SJCRH30 (cell line): ENCODE data around the gene CTSZ. TPM values are rescaled to one million over a fixed set of nuclear protein-coding genes. Genes with fewer than 3 reads are reported as not detected.
A peak's percentile ranks its signal among the peaks of the same experiment; 100 is the strongest.

Source experiments
- DNase-seq, 2 experiments: peaks; one replicate each; pipeline ENCODE4 v3.0.0-alpha.2; 2015 to 2020
- H3K27ac ChIP-seq: fragments of 250-450 bp; sonication (Bioruptor Pico); 2 replicates; pipeline ENCODE4 v1.5.1; 2020; ENCODE audit warnings: mild to moderate bottlenecking, moderate library complexity
- H3K27me3 ChIP-seq: fragments of 250-450 bp; sonication (Bioruptor Pico); 2 replicates; pipeline ENCODE4 v1.5.1; 2020; ENCODE audit warnings: mild to moderate bottlenecking, moderate library complexity
- H3K36me3 ChIP-seq: fragments of 250-450 bp; sonication (Bioruptor Pico); 2 replicates; pipeline ENCODE4 v1.5.1; 2020; ENCODE audit warnings: mild to moderate bottlenecking, moderate library complexity
- H3K4me1 ChIP-seq: fragments of 250-450 bp; sonication (Bioruptor Pico); 2 replicates; pipeline ENCODE4 v1.5.1; 2020; ENCODE audit warnings: mild to moderate bottlenecking, moderate library complexity
- H3K4me3 ChIP-seq: fragments of 250-450 bp; sonication (Bioruptor Pico); 2 replicates; pipeline ENCODE4 v1.5.1; 2020; ENCODE audit warnings: mild to moderate bottlenecking, moderate library complexity
- H3K9me3 ChIP-seq: fragments of 250-450 bp; sonication (Bioruptor Pico); replicated peaks from 2 replicates; pipeline ENCODE4 v1.5.1; 2020; ENCODE audit warnings: mild to moderate bottlenecking, moderate library complexity
- total RNA-seq: library from RNA; depleted of rRNA; stranded (reverse); fragments of >200 nt; shearing (Covaris generic); gene quantifications from 2 replicates; pipeline ENCODE4 v1.2.3, GENCODE V29; 2014

Gene CTSZ
- total RNA-seq, 1 experiment from 2014 or later: not detected

- peaks cover 12% of the 10 kb centered on the region for H3K4me1 ChIP-seq
- no peak overlapping the region for H3K27ac ChIP-seq
- H3K27me3 ChIP-seq: no peaks in the 10 kb centered on the region
- H3K36me3 ChIP-seq: peaks cover 3% of the 10 kb centered on the region
- H3K4me3 ChIP-seq: no peak overlapping the region
- no peaks in the 10 kb centered on the region for H3K9me3 ChIP-seq
- DNase-seq: no peak
Measured at GRCh38 chr20:59002388-59002787, 4.7 kb downstream of the CTSZ start.

GRCh38 chr20:59001449-59002171, 5.4 kb downstream of the CTSZ start:
- Histone ChIP-seq H3K36me3 (peaks cover 9% of the 10 kb centered on the region), H3K27ac (no peak overlapping the region), H3K4me1 (peaks cover 12% of the 10 kb centered on the region), H3K4me3 (no peak overlapping the region), H3K27me3 (no peaks in the 10 kb centered on the region), H3K9me3 (no peaks in the 10 kb centered on the region)
- no peak for DNase-seq

GRCh38 chr20:59001068-59001448, 6.0 kb downstream of the CTSZ start:
- Histone ChIP-seq H3K9me3 (no peaks in the 10 kb centered on the region), H3K4me1 (peaks cover 12% of the 10 kb centered on the region), H3K27me3 (no peaks in the 10 kb centered on the region), H3K4me3 (no peak overlapping the region), H3K27ac (no peak overlapping the region), H3K36me3 (peaks cover 12% of the 10 kb centered on the region)
- DNase-seq: no peak

GRCh38 chr20:59000326-59000725, 6.7 kb downstream of the CTSZ start:
- Histone ChIP-seq H3K27me3 (no peaks in the 10 kb centered on the region), H3K4me3 (no peak overlapping the region), H3K4me1 (peaks cover 8% of the 10 kb centered on the region), H3K9me3 (no peaks in the 10 kb centered on the region), H3K36me3 (peaks cover 19% of the 10 kb centered on the region), H3K27ac (no peak overlapping the region)
- no peak for DNase-seq

- no peak overlapping the region for H3K27ac ChIP-seq
- no peak for DNase-seq
- H3K9me3 ChIP-seq: no peaks in the 10 kb centered on the region
- no peak overlapping the region for H3K4me3 ChIP-seq
- H3K4me1 ChIP-seq: no peaks in the 10 kb centered on the region; the same call in 1 of the 2 replicates
- no peaks in the 10 kb centered on the region for H3K27me3 ChIP-seq
- peaks cover 35% of the 10 kb centered on the region for H3K36me3 ChIP-seq
Measured at GRCh38 chr20:58998656-58999055, 8.4 kb downstream of the CTSZ start.

- H3K36me3 ChIP-seq: peaks cover 49% of the 10 kb centered on the region
- no peak overlapping the region for H3K4me3 ChIP-seq
- H3K27ac ChIP-seq: no peak overlapping the region
- no peaks in the 10 kb centered on the region for H3K9me3 ChIP-seq
- H3K4me1 ChIP-seq: peaks cover 6% of the 10 kb centered on the region
- no peak for DNase-seq
- H3K27me3 ChIP-seq: no peaks in the 10 kb centered on the region
Measured at GRCh38 chr20:58997141-58997770, 9.8 kb downstream of the CTSZ start.

- Histone ChIP-seq H3K4me3 (no peak overlapping the region), H3K9me3 (no peaks in the 10 kb centered on the region), H3K4me1 (peaks cover 6% of the 10 kb centered on the region), H3K27ac (no peak overlapping the region), H3K36me3 (peaks cover 59% of the 10 kb centered on the region), H3K27me3 (no peaks in the 10 kb centered on the region)
- no peak for DNase-seq
Measured at GRCh38 chr20:58996226-58996611, 10.8 kb downstream of the CTSZ start.

- H3K36me3 ChIP-seq: peaks cover 65% of the 10 kb centered on the region
- H3K4me1 ChIP-seq: peaks cover 6% of the 10 kb centered on the region
- no peaks in the 10 kb centered on the region for H3K9me3 ChIP-seq
- DNase-seq: no peak
- H3K27me3 ChIP-seq: no peaks in the 10 kb centered on the region
- H3K27ac ChIP-seq: no peak overlapping the region
- no peak overlapping the region for H3K4me3 ChIP-seq
Measured at GRCh38 chr20:58995461-58996225, 11.4 kb downstream of the CTSZ start.

GRCh38 chr20:58994390-58995159, 12.5 kb downstream of the CTSZ start:
- Histone ChIP-seq H3K36me3 (peaks cover 76% of the 10 kb centered on the region), H3K4me3 (no peak overlapping the region)
- no peak for DNase-seq

GRCh38 chr20:58993332-58994248, 13.5 kb downstream of the CTSZ start:
- Histone ChIP-seq H3K4me1 (peaks cover 6% of the 10 kb centered on the region), H3K36me3 (peaks cover 86% of the 10 kb centered on the region), H3K4me3 (no peak overlapping the region), H3K9me3 (no peaks in the 10 kb centered on the region), H3K27me3 (no peaks in the 10 kb centered on the region), H3K27ac (no peak overlapping the region)
- peak; percentile 51 to 71 for DNase-seq

More at GRCh38 chr20:58994390-58995159, 12.5 kb downstream of the CTSZ start:
- no peak overlapping the region for H3K27ac ChIP-seq
- H3K9me3 ChIP-seq: no peaks in the 10 kb centered on the region
- peaks cover 6% of the 10 kb centered on the region for H3K4me1 ChIP-seq
- H3K27me3 ChIP-seq: no peaks in the 10 kb centered on the region

GRCh38 chr20:58992911-58993310, 14.1 kb downstream of the CTSZ start:
- no peak overlapping the region for H3K27ac ChIP-seq
- no peak for DNase-seq
- H3K4me3 ChIP-seq: no peak overlapping the region
- peaks cover 6% of the 10 kb centered on the region for H3K4me1 ChIP-seq
- no peaks in the 10 kb centered on the region for H3K27me3 ChIP-seq
- no peaks in the 10 kb centered on the region for H3K9me3 ChIP-seq
- peaks cover 92% of the 10 kb centered on the region for H3K36me3 ChIP-seq

- no peak for DNase-seq
- Histone ChIP-seq H3K9me3 (no peaks in the 10 kb centered on the region), H3K4me3 (no peak overlapping the region), H3K4me1 (peaks cover 6% of the 10 kb centered on the region), H3K27me3 (no peaks in the 10 kb centered on the region), H3K27ac (no peak overlapping the region), H3K36me3 (peaks cover 97% of the 10 kb centered on the region)
Measured at GRCh38 chr20:58991715-58992114, 15.3 kb downstream of the CTSZ start.

GRCh38 chr20:58990651-58991445, 16.2 kb downstream of the CTSZ start:
- Histone ChIP-seq H3K9me3 (no peaks in the 10 kb centered on the region), H3K27me3 (no peaks in the 10 kb centered on the region), H3K36me3 (peaks cover 97% of the 10 kb centered on the region), H3K4me3 (no peak overlapping the region), H3K27ac (no peak overlapping the region), H3K4me1 (peaks cover 6% of the 10 kb centered on the region)
- no peak for DNase-seq
